IMR-90 (cell line): ENCODE measurements around the gene AMBRA1. TPM values are rescaled to one million over a fixed set of nuclear protein-coding genes. Genes with fewer than 3 reads are reported as not detected.

Experiments used
- ATAC-seq: fragments of 200-7000 bp; cut with Tn5 transposase; 2 replicates; pipeline ENCODE4 v1.9.1; 2020; ENCODE audit warnings: low read depth, mild to moderate bottlenecking, moderate library complexity
- BruUV-seq: library from RNA; stranded (reverse); fragments of 400-500 nt; replicated peaks from 2 replicates; lab custom pipeline; 2021; lab: Mats Ljungman, UMichigan
- CTCF ChIA-PET: fragments of 300-600 bp; formaldehyde crosslinking; extraction: SDS; loops from one replicate; lab custom pipeline; 2021; ENCODE audit warnings: antibody characterized with exemption; lab: Yijun Ruan, JAX
- POLR2A ChIA-PET: fragments of 300-600 bp; sonication (Branson Sonifier 250); formaldehyde crosslinking; loops from one replicate; lab custom pipeline; 2022; ENCODE audit warnings: antibody characterized with exemption; ENCODE audit not compliant: unreplicated experiment; lab: Charles Lee
- DNase-seq: peaks from one replicate; pipeline ENCODE4 v3.0.0; 2013
- H2AFZ ChIP-seq: replicated peaks from 2 replicates; pipeline ENCODE3; 2013; ENCODE audit warnings: low read length, mild to moderate bottlenecking; ENCODE audit not compliant: poor library complexity
- H2AK5ac ChIP-seq: 2 replicates; pipeline ENCODE4 v1.6.1; 2013; ENCODE audit warnings: low read depth, low read length, inconsistent platforms
- H2AK9ac ChIP-seq: replicated peaks from 2 replicates; pipeline ENCODE3; 2013; ENCODE audit warnings: mild to moderate bottlenecking, low read depth, low read length, moderate library complexity; ENCODE audit not compliant: poor library complexity
- H2BK120ac ChIP-seq: 2 replicates; pipeline ENCODE4 v1.6.1; 2013; ENCODE audit warnings: low read depth, low read length, inconsistent platforms
- H2BK15ac ChIP-seq: 3 replicates; pipeline ENCODE4 v1.6.1; 2013; ENCODE audit warnings: low read depth, low read length, inconsistent platforms
- H2BK20ac ChIP-seq: 2 replicates; pipeline ENCODE4 v1.6.1; 2013; ENCODE audit warnings: low read depth, mild to moderate bottlenecking, inconsistent platforms, low read length, moderate library complexity
- H2BK5ac ChIP-seq: 2 replicates; pipeline ENCODE4 v1.6.1; 2013; ENCODE audit warnings: mild to moderate bottlenecking, low read depth, low read length, inconsistent platforms; ENCODE audit not compliant: poor library complexity, severe bottlenecking
- H3K14ac ChIP-seq: replicated peaks from 2 replicates; pipeline ENCODE4 v1.6.1; 2013; ENCODE audit warnings: low read depth, low read length, inconsistent platforms
- H3K18ac ChIP-seq: 2 replicates; pipeline ENCODE4 v1.6.1; 2013; ENCODE audit warnings: low read depth, low read length, control low read depth
- H3K23ac ChIP-seq: 2 replicates; pipeline ENCODE4 v1.6.1; 2013; ENCODE audit warnings: low read depth, low read length, inconsistent platforms
- H3K27ac ChIP-seq: 2 replicates; pipeline ENCODE4 v1.5.1; 2013; ENCODE audit warnings: mild to moderate bottlenecking, control low read depth, low read length; ENCODE audit not compliant: insufficient read depth
- H3K27me3 ChIP-seq: 2 replicates; pipeline ENCODE4 v1.6.1; 2013; ENCODE audit warnings: low read length; ENCODE audit not compliant: control insufficient read depth, insufficient read depth
- H3K36me3 ChIP-seq: 2 replicates; pipeline ENCODE4 v1.6.1; 2013; ENCODE audit warnings: low read length, mixed read lengths; ENCODE audit not compliant: control insufficient read depth, insufficient read depth
- H3K4ac ChIP-seq: 2 replicates; pipeline ENCODE4 v1.6.1; 2013; ENCODE audit warnings: low read depth, low read length, inconsistent platforms
- H3K4me1 ChIP-seq: 2 replicates; pipeline ENCODE4 v1.6.1; 2013; ENCODE audit warnings: low read length, mixed read lengths; ENCODE audit not compliant: control insufficient read depth, insufficient read depth
- H3K4me2 ChIP-seq: 2 replicates; pipeline ENCODE4 v1.6.1; 2013; ENCODE audit warnings: low read depth, mild to moderate bottlenecking, control low read depth, low read length, moderate library complexity
- H3K4me3 ChIP-seq: 2 replicates; pipeline ENCODE4 v1.5.1; 2013; ENCODE audit warnings: low read depth, mild to moderate bottlenecking, control low read depth, low read length, moderate library complexity; ENCODE audit not compliant: insufficient read depth
- H3K56ac ChIP-seq: 2 replicates; pipeline ENCODE4 v1.6.1; 2013; ENCODE audit warnings: low read length, inconsistent platforms; ENCODE audit not compliant: insufficient read depth; ENCODE audit errors: extremely low read depth
- H3K79me1 ChIP-seq, 2 experiments: 2 replicates each; pipeline ENCODE4 v1.6.1; 2013; ENCODE audit warnings: low read length in 2 of 2, inconsistent platforms in 1 of 2, low read depth in 1 of 2
- H3K9ac ChIP-seq: 2 replicates; pipeline ENCODE4 v1.6.1; 2013; ENCODE audit warnings: low read depth, low read length, control low read depth
- H3K9me1 ChIP-seq: 2 replicates; pipeline ENCODE4 v1.6.1; 2013; ENCODE audit warnings: low read length, inconsistent platforms; ENCODE audit not compliant: insufficient read depth
- H3K9me3 ChIP-seq: 2 replicates; pipeline ENCODE4 v1.6.1; 2013; ENCODE audit warnings: low read length; ENCODE audit not compliant: control insufficient read depth, insufficient read depth
- H4K20me1 ChIP-seq: 2 replicates; pipeline ENCODE4 v1.6.1; 2013; ENCODE audit warnings: low read length, inconsistent platforms; ENCODE audit not compliant: insufficient read depth
- H4K5ac ChIP-seq: 2 replicates; pipeline ENCODE4 v1.6.1; 2013; ENCODE audit warnings: mild to moderate bottlenecking, low read depth, low read length, control low read depth
- H4K8ac ChIP-seq, 2 experiments: 2 replicates each; pipeline ENCODE4 v1.6.1; 2013; ENCODE audit warnings: low read depth in 2 of 2, low read length in 2 of 2, control low read depth in 1 of 2, inconsistent platforms in 1 of 2
- H4K91ac ChIP-seq: 2 replicates; pipeline ENCODE4 v1.6.1; 2013; ENCODE audit warnings: low read depth, low read length, inconsistent platforms; ENCODE audit not compliant: insufficient read depth
- BHLHE40 ChIP-seq: fragments of 150-350 bp; IDR thresholded peaks from 2 replicates; pipeline ENCODE4 v1.6.1; 2016; ENCODE audit warnings: mild to moderate bottlenecking, low read depth, low read length
- CEBPB ChIP-seq: IDR thresholded peaks from 2 replicates; pipeline ENCODE4 v1.6.1; 2012; ENCODE audit warnings: low read depth, low read length, improper control_type of control experiment
- CHD1 ChIP-seq: IDR thresholded peaks from 2 replicates; pipeline ENCODE4 v1.6.1; 2012; ENCODE audit warnings: low read depth, low read length, improper control_type of control experiment
- CTCF ChIP-seq: conservative IDR thresholded peaks from 2 replicates; pipeline ENCODE4 v1.5.1; 2012; ENCODE audit warnings: mild to moderate bottlenecking, low read depth, low read length, improper control_type of control experiment
- ELK1 ChIP-seq: fragments of 150-350 bp; IDR thresholded peaks from 2 replicates; pipeline ENCODE4 v1.6.1; 2016; ENCODE audit warnings: low read depth, mild to moderate bottlenecking, low read length, moderate library complexity, borderline replicate concordance
- FOS ChIP-seq: fragments of 150-350 bp; IDR thresholded peaks from 2 replicates; pipeline ENCODE4 v1.6.1; 2016; ENCODE audit warnings: low read depth, low read length
- MAFK ChIP-seq: IDR thresholded peaks from 2 replicates; pipeline ENCODE4 v1.6.1; 2012; ENCODE audit warnings: low read depth, low read length, improper control_type of control experiment
- MAZ ChIP-seq: IDR thresholded peaks from 2 replicates; pipeline ENCODE4 v1.6.1; 2012; ENCODE audit warnings: low read depth, mild to moderate bottlenecking, low read length, improper control_type of control experiment, moderate library complexity, borderline replicate concordance
- MXI1 ChIP-seq: IDR thresholded peaks from 2 replicates; pipeline ENCODE4 v1.6.1; 2012; ENCODE audit warnings: low read depth, mild to moderate bottlenecking, low read length, moderate library complexity, borderline replicate concordance
- NFE2L2 ChIP-seq: fragments of 150-350 bp; IDR thresholded peaks from 2 replicates; pipeline ENCODE4 v1.6.1; 2016; ENCODE audit warnings: low read depth, mild to moderate bottlenecking, low read length
- POLR2A ChIP-seq: IDR thresholded peaks from 2 replicates; pipeline ENCODE4 v1.6.1; 2012; ENCODE audit warnings: mild to moderate bottlenecking, low read depth, low read length
- RAD21 ChIP-seq: IDR thresholded peaks from 2 replicates; pipeline ENCODE4 v1.6.1; 2012; ENCODE audit warnings: low read length, improper control_type of control experiment
- RCOR1 ChIP-seq: IDR thresholded peaks from 2 replicates; pipeline ENCODE4 v1.6.1; 2012; ENCODE audit warnings: mild to moderate bottlenecking, low read length, improper control_type of control experiment; ENCODE audit not compliant: insufficient replicate concordance
- RFX5 ChIP-seq: IDR thresholded peaks from 2 replicates; pipeline ENCODE4 v1.8.0; 2012; ENCODE audit warnings: low read depth, mild to moderate bottlenecking, low read length, moderate library complexity
- SMC3 ChIP-seq: fragments of 150-350 bp; IDR thresholded peaks from 2 replicates; pipeline ENCODE4 v1.6.1; 2016; ENCODE audit warnings: low read depth, mild to moderate bottlenecking, antibody characterized with exemption, low read length, moderate library complexity
- USF2 ChIP-seq: fragments of 150-350 bp; IDR thresholded peaks from 2 replicates; pipeline ENCODE4 v1.6.1; 2017; ENCODE audit warnings: mild to moderate bottlenecking, antibody characterized with exemption, low read length, low read depth
- WGBS, 2 experiments: methylation state at CpG; one replicate each; pipeline versions ENCODE4 v1.1.5 to v1.1.7; 2013; ENCODE audit warnings: missing lambda C conversion rate in 2 of 2; ENCODE audit not compliant: insufficient read length in 1 of 2; ENCODE audit errors: extremely low coverage in 2 of 2; 5-methylcytosine and 5-hydroxymethylcytosine counted together
- dilution Hi-C: fragments of 300-500 bp; cut with HindIII; formaldehyde crosslinking; loops from one replicate; pipeline ENCODE4 v1.14.3; 2018; ENCODE audit warnings: low sequenced_read_pairs; ENCODE audit not compliant: unreplicated experiment
- in situ Hi-C: fragments of 300-500 bp; cut with MboI; formaldehyde crosslinking; loops from 3 replicates; pipeline ENCODE4 v1.14.3; 2019; ENCODE audit warnings: low sequenced_read_pairs, inconsistent platforms, mixed read lengths
- intact Hi-C: fragments of 100-400 bp; cut with micrococcal nuclease; formaldehyde crosslinking; loops from 2 replicates; pipeline ENCODE4 v1.10.0; 2022
- polyA plus RNA-seq, 3 experiments: library from polyadenylated mRNA; depleted of rRNA; stranded (reverse); fragments of >200 nt; gene quantifications; 2 replicates each; pipeline ENCODE4 v1.2.3, GENCODE V29; 2012; ENCODE audit warnings: low replicate concordance in 1 of 3
- total RNA-seq: library from RNA; depleted of rRNA; stranded (reverse); fragments of >200 nt; gene quantifications from 2 replicates; pipeline ENCODE4 v1.2.3, GENCODE V29; 2012

The AMBRA1 gene
- total and polyA plus RNA-seq, 2 of the 4 experiments (the other 2 are of a cell fraction), result 9.4 to 18.3 TPM

GRCh38 chr11:46640036-46640788, 46.4 kb upstream of the AMBRA1 start:
- H3K27ac ChIP-seq, result no peak overlapping the region
- no peak overlapping the region for H2BK20ac ChIP-seq
- no peaks in the 10 kb centered on the region for H3K27me3 ChIP-seq
- no peak overlapping the region for H3K18ac ChIP-seq
- no peak for DNase-seq
- no peak overlapping the region for H2BK5ac ChIP-seq
- H2BK15ac ChIP-seq, result no peak overlapping the region
- no peak overlapping the region for H2AK9ac ChIP-seq
- H3K9ac ChIP-seq, result no peak overlapping the region
- intact Hi-C loops, result no loop called here
- TF ChIP-seq RFX5 (no peak), MAFK (no peak), FOS (no peak), BHLHE40 (no peak), RAD21 (no peak), MXI1 (no peak), SMC3 (no peak), MAZ (no peak), CTCF (no peak), NFE2L2 (no peak), POLR2A (no peak), ELK1 (no peak), USF2 (no peak), CHD1 (no peak), CEBPB (no peak), RCOR1 (no peak)
- H3K79me1 ChIP-seq, result peaks cover 29 to 46% of the 10 kb centered on the region in 2 experiments
- no peak overlapping the region for H4K8ac ChIP-seq
- BruUV-seq, result no TSS peak
- H3K4me1 ChIP-seq, result peaks cover 3% of the 10 kb centered on the region
- no peak overlapping the region for H4K5ac ChIP-seq
- no peak for ATAC-seq
- in situ Hi-C loops, result no loop called here
- no peak overlapping the region for H2BK120ac ChIP-seq
- POLR2A ChIA-PET, result no interaction called here
- H3K9me1 ChIP-seq, result no peaks in the 10 kb centered on the region
- CTCF ChIA-PET, result no interaction called here
- no peak overlapping the region for H4K91ac ChIP-seq
- H3K9me3 ChIP-seq, result peaks cover 2% of the 10 kb centered on the region; the same call in 1 of the 2 replicates
- H3K4ac ChIP-seq, result no peak overlapping the region
- dilution Hi-C loops, result no loop called here
- H3K4me3 ChIP-seq, result no peak overlapping the region
- H3K56ac ChIP-seq, result no peak overlapping the region
- no peak overlapping the region for H3K23ac ChIP-seq
- peaks cover 7% of the 10 kb centered on the region for H3K36me3 ChIP-seq
- H2AFZ ChIP-seq, result no peak overlapping the region
- no peak overlapping the region for H3K4me2 ChIP-seq
- H2AK5ac ChIP-seq, result no peak overlapping the region
- no peak overlapping the region for H3K14ac ChIP-seq
- no peaks in the 10 kb centered on the region for H4K20me1 ChIP-seq
- WGBS, 2 experiments, result no CpG with 5 or more reads among the region's 6 CpGs
